Measurements from ENCODE around the gene RBM39. TPM values are rescaled to one million over a fixed set of nuclear protein-coding genes. Genes with fewer than 3 reads are reported as not detected.
A peak's percentile ranks its signal among the peaks of the same experiment; 100 is the strongest.

The RBM39 gene
- total and polyA plus RNA-seq, 2 of the 13 experiments (the other 11 are each of a cell fraction or from before 2014, with no cell fraction given), result 788 to 920 TPM

GRCh38 chr20:35741892-35742740 lies at the start of gene RBM39 (continued):
- peak; percentile 100 for TF ChIP-seq AGO2 (optimal IDR thresholded peaks at IDR 0.05; ENCODE audit: low read depth, low read length)
- peak; percentile 80; the same call in 1 of the 2 replicates for TF ChIP-seq IRF1 (CRISPR knock-in tag; IDR thresholded peaks at IDR 0.05; ENCODE audit: low read depth)
- TF ChIP-seq, protein P1, sequence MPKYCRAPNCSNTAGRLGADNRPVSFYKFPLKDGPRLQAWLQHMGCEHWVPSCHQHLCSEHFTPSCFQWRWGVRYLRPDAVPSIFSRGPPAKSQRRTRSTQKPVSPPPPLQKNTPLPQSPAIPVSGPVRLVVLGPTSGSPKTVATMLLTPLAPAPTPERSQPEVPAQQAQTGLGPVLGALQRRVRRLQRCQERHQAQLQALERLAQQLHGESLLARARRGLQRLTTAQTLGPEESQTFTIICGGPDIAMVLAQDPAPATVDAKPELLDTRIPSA (CRISPR knock-in tag; IDR thresholded peaks at IDR 0.05; ENCODE audit: borderline replicate concordance), result no peak; the same call in 1 of the 2 replicates
- 0 out of 2 replicates have a peak, but pooled peaks have one; percentile 90 for TF ChIP-seq JUNB (CRISPR knock-in tag; IDR thresholded peaks at IDR 0.05; ENCODE audit: borderline replicate concordance)
- TF ChIP-seq SYNCRIP (IDR thresholded peaks at IDR 0.05; ENCODE audit: insufficient read depth, low read depth, low read length), result no peak
- peak; percentile 96 for TF ChIP-seq STAT5B (CRISPR knock-in tag; IDR thresholded peaks at IDR 0.05)
- TF ChIP-seq HNRNPK (IDR thresholded peaks at IDR 0.05; ENCODE audit: low read depth, low read length, poor library complexity, severe bottlenecking), result no peak
- peak; percentile 85 for TF ChIP-seq PHF5A (CRISPR knock-in tag; IDR thresholded peaks at IDR 0.05; ENCODE audit: low read depth, unreplicated experiment)
- peak; percentile 59 for TF ChIP-seq SIX4 (CRISPR knock-in tag; IDR thresholded peaks at IDR 0.05)
- TF ChIP-seq CENPX (CRISPR knock-in tag; IDR thresholded peaks at IDR 0.05), result no peak
- TF ChIP-seq, protein P2, sequence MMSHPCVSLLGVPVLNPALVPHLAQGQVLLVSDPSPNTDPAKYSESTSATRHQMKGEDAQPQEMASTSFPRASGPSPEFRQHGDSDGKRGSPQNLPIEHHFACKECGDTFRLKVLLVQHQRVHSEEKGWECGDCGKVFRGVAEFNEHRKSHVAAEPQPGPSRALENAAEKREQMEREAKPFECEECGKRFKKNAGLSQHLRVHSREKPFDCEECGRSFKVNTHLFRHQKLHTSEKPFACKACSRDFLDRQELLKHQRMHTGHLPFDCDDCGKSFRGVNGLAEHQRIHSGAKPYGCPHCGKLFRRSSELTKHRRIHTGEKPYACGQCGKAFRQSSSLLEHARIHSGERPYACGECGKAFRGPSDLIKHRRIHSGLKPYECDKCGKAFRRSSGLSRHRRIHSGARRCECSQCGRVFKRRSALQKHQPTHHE (CRISPR knock-in tag; IDR thresholded peaks at IDR 0.05; ENCODE audit: borderline replicate concordance), result peak; percentile 34; the same call in 1 of the 2 replicates
- TF ChIP-seq, protein P3, sequence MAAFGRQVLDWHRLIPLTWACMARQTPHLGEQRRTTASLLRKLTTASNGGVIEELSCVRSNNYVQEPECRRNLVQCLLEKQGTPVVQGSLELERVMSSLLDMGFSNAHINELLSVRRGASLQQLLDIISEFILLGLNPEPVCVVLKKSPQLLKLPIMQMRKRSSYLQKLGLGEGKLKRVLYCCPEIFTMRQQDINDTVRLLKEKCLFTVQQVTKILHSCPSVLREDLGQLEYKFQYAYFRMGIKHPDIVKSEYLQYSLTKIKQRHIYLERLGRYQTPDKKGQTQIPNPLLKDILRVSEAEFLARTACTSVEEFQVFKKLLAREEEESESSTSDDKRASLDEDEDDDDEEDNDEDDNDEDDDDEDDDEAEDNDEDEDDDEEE (CRISPR knock-in tag; IDR thresholded peaks at IDR 0.05), result peak; percentile 99
- TF ChIP-seq ZNF143 (CRISPR knock-in tag; IDR thresholded peaks at IDR 0.05), result peak; percentile 80
- no peak; the same call in 1 of the 2 replicates for TF ChIP-seq ZNF382 (CRISPR knock-in tag; IDR thresholded peaks at IDR 0.05; ENCODE audit: borderline replicate concordance)
- TF ChIP-seq ARID2 (CRISPR knock-in tag; IDR thresholded peaks at IDR 0.05; ENCODE audit: borderline replicate concordance), result peak; percentile 91
- TF ChIP-seq ELF1 (CRISPR knock-in tag; IDR thresholded peaks at IDR 0.05), result peak; percentile 82
- peak; percentile 94; the same call in 1 of the 2 replicates for TF ChIP-seq ZNF646 (CRISPR knock-in tag; IDR thresholded peaks at IDR 0.05)
